Breast epithelium (tissue), 4 donors: Measurements from ENCODE around the gene MYRF. TPM values are rescaled to one million over a fixed set of nuclear protein-coding genes. Genes with fewer than 3 reads are reported as not detected.

ENCODE experiments used
- DNase-seq, 2 donors: peaks; one replicate each; pipeline ENCODE4 v3.0.0-alpha.2; 2019; ENCODE audit warnings: low spot score in 2 of 2
- H3K27ac ChIP-seq, 2 donors: fragments of 200-600 bp; sonication (generic) in 1 of 2; one replicate each; pipeline ENCODE4 v1.5.1; 2016 to 2019; ENCODE audit warnings: mild to moderate bottlenecking in 1 of 2
- H3K27me3 ChIP-seq, 2 donors: fragments of 200-600 bp; sonication (generic) in 1 of 2; one replicate each; pipeline versions ENCODE4 v1.5.1 to v1.6.0; 2017 to 2019; ENCODE audit warnings: control low read depth in 1 of 2, mild to moderate bottlenecking in 1 of 2
- H3K36me3 ChIP-seq: fragments of 200-600 bp; one replicate; pipeline ENCODE4 v1.5.1; 2019
- H3K4me1 ChIP-seq, 2 donors: fragments of 200-600 bp; sonication (generic); one replicate each; pipeline ENCODE4 v1.5.1; 2016 to 2019; ENCODE audit warnings: control low read depth in 1 of 2
- H3K4me3 ChIP-seq, 3 donors: fragments of 200-600 bp; sonication (generic); 1 replicate in 2 of 3; 2 replicates in 1 of 3; pipeline ENCODE4 v1.5.1; 2016 to 2019; ENCODE audit warnings: mild to moderate bottlenecking in 3 of 3, moderate library complexity in 2 of 3
- H3K9me3 ChIP-seq, 2 donors: fragments of 200-600 bp; sonication (generic) in 1 of 2; one replicate each; pipeline ENCODE4 v1.5.1; 2016 to 2019; ENCODE audit warnings: control low read depth in 1 of 2
- POLR2A ChIP-seq: fragments of 450-650 bp; IDR thresholded peaks from one replicate; pipeline ENCODE4 v1.6.1; 2016; ENCODE audit warnings: antibody characterized with exemption, mild to moderate bottlenecking, moderate library complexity
- POLR2AphosphoS5 ChIP-seq, 3 donors: sonication (generic); formaldehyde crosslinking; IDR thresholded peaks; one replicate each; pipeline ENCODE4 v1.6.1; 2017; ENCODE audit warnings: antibody characterized with exemption in 3 of 3
- intact Hi-C: fragments of 100-400 bp; cut with DNase I; formaldehyde crosslinking; loops from one replicate; pipeline ENCODE4 v1.15.1; 2023; ENCODE audit warnings: low total_unique reads
- total RNA-seq, 3 donors: library from RNA; depleted of rRNA; stranded (reverse); fragments of >200 nt; gene quantifications; one replicate each; pipeline ENCODE4 v1.1.0, GENCODE V29; 2016
- TF ChIP-seq, protein P1 (sequence below), 3 donors: fragments of 450-650 bp; IDR thresholded peaks; one replicate each; pipeline ENCODE4 v1.5.1; 2016 to 2017; ENCODE audit warnings: antibody characterized with exemption in 3 of 3, mild to moderate bottlenecking in 3 of 3, moderate library complexity in 3 of 3

Gene MYRF
- total RNA-seq, 3 donors from 2014 or later: 0.32 to 6.9 (median 0.66) TPM

GRCh38 chr11:61805146-61805545 lies 52.7 kb downstream of the MYRF start:
- no peak for DNase-seq
- intact Hi-C loops: no loop called here
- Histone ChIP-seq H3K36me3 (no peaks in the 10 kb centered on the region), H3K27ac (no peak overlapping the region), H3K27me3 (no peaks in the 10 kb centered on the region), H3K4me1 (no peaks in the 10 kb centered on the region), H3K4me3 (no peak overlapping the region), H3K9me3 (no peaks in the 10 kb centered on the region)
- TF ChIP-seq POLR2A (no peak), POLR2AphosphoS5 (IDR thresholded peaks at IDR 0.05) (no peak)

GRCh38 chr11:61806785-61807184 lies 54.3 kb downstream of the MYRF start:
- DNase-seq: no peak
- no peaks in the 10 kb centered on the region for H3K4me1 ChIP-seq
- H3K9me3 ChIP-seq: no peaks in the 10 kb centered on the region
- no peaks in the 10 kb centered on the region for H3K36me3 ChIP-seq
- H3K27ac ChIP-seq: no peak overlapping the region
- H3K4me3 ChIP-seq: no peak overlapping the region
- no peak for TF ChIP-seq POLR2A
- TF ChIP-seq, protein P1, sequence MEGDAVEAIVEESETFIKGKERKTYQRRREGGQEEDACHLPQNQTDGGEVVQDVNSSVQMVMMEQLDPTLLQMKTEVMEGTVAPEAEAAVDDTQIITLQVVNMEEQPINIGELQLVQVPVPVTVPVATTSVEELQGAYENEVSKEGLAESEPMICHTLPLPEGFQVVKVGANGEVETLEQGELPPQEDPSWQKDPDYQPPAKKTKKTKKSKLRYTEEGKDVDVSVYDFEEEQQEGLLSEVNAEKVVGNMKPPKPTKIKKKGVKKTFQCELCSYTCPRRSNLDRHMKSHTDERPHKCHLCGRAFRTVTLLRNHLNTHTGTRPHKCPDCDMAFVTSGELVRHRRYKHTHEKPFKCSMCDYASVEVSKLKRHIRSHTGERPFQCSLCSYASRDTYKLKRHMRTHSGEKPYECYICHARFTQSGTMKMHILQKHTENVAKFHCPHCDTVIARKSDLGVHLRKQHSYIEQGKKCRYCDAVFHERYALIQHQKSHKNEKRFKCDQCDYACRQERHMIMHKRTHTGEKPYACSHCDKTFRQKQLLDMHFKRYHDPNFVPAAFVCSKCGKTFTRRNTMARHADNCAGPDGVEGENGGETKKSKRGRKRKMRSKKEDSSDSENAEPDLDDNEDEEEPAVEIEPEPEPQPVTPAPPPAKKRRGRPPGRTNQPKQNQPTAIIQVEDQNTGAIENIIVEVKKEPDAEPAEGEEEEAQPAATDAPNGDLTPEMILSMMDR (IDR thresholded peaks at IDR 0.05): no peak
- no peak for TF ChIP-seq POLR2AphosphoS5 (IDR thresholded peaks at IDR 0.05)
- no peaks in the 10 kb centered on the region for H3K27me3 ChIP-seq
- intact Hi-C loops: no loop called here

GRCh38 chr11:61810671-61811175 lies 58.3 kb downstream of the MYRF start:
- Histone ChIP-seq H3K4me1 (peaks cover 0 to 5% of the 10 kb centered on the region in 2 donors), H3K4me3 (no peak overlapping the region), H3K27ac (no peak overlapping the region), H3K36me3 (no peaks in the 10 kb centered on the region), H3K27me3 (no peaks in the 10 kb centered on the region), H3K9me3 (no peaks in the 10 kb centered on the region)
- no peak for DNase-seq
- TF ChIP-seq, protein P1 (IDR thresholded peaks at IDR 0.05): no peak
- TF ChIP-seq POLR2A (no peak), POLR2AphosphoS5 (IDR thresholded peaks at IDR 0.05) (no peak)
- intact Hi-C loops: loop anchor here (10.0 kb wide), 1 partner anchor 74 kb away; no protein-coding TSS in a partner anchor

GRCh38 chr11:61811831-61812230 lies 59.4 kb downstream of the MYRF start:
- H3K9me3 ChIP-seq: no peaks in the 10 kb centered on the region
- DNase-seq: no peak
- H3K4me3 ChIP-seq: no peak overlapping the region
- intact Hi-C loops: loop anchor here (10.0 kb wide), 1 partner anchor 73 kb away; no protein-coding TSS in a partner anchor
- H3K4me1 ChIP-seq: peaks cover 0 to 6% of the 10 kb centered on the region in 2 donors
- H3K27ac ChIP-seq: no peak overlapping the region
- H3K36me3 ChIP-seq: no peaks in the 10 kb centered on the region
- TF ChIP-seq, protein P1 (IDR thresholded peaks at IDR 0.05): no peak
- TF ChIP-seq POLR2AphosphoS5 (IDR thresholded peaks at IDR 0.05) (no peak), POLR2A (no peak)
- no peaks in the 10 kb centered on the region for H3K27me3 ChIP-seq

- TF ChIP-seq POLR2AphosphoS5 (IDR thresholded peaks at IDR 0.05) (no peak), POLR2A (no peak)
- intact Hi-C loops: loop anchor here (10.0 kb wide), 1 partner anchor 72 kb away; no protein-coding TSS in a partner anchor
- no peaks in the 10 kb centered on the region for H3K27me3 ChIP-seq
- DNase-seq: no peak
- H3K4me1 ChIP-seq: peaks cover 0 to 6% of the 10 kb centered on the region in 2 donors
- no peak overlapping the region for H3K27ac ChIP-seq
- H3K36me3 ChIP-seq: no peaks in the 10 kb centered on the region
- H3K9me3 ChIP-seq: no peaks in the 10 kb centered on the region
- no peak overlapping the region for H3K4me3 ChIP-seq
These were observed 60.4 kb downstream of the MYRF start for GRCh38 chr11:61812736-61813411.
